Endodermal cell (in vitro differentiated cells): ENCODE results near the gene CCDC88C. TPM values are rescaled to one million over a fixed set of nuclear protein-coding genes. Genes with fewer than 3 reads are reported as not detected.

Experiments
- DNase-seq: peaks from one replicate; pipeline ENCODE4 v3.0.0-alpha.2; 2017
- H3K27ac ChIP-seq: 2 replicates; pipeline ENCODE4 v1.5.1; 2013; ENCODE audit warnings: mild to moderate bottlenecking, low read depth, low read length, moderate library complexity
- H3K27me3 ChIP-seq: 2 replicates; pipeline ENCODE4 v1.6.1; 2013; ENCODE audit warnings: mild to moderate bottlenecking, low read length, moderate library complexity; ENCODE audit not compliant: insufficient read depth, control insufficient read depth, poor library complexity, severe bottlenecking
- H3K36me3 ChIP-seq: 2 replicates; pipeline ENCODE4 v1.7.0; 2013; ENCODE audit warnings: mild to moderate bottlenecking, low read length, moderate library complexity; ENCODE audit not compliant: control insufficient read depth, insufficient read depth
- H3K4me1 ChIP-seq: one replicate; pipeline ENCODE4 v1.7.0; 2013; ENCODE audit warnings: low read length; ENCODE audit not compliant: control insufficient read depth, insufficient read depth
- H3K4me3 ChIP-seq: 2 replicates; pipeline ENCODE4 v1.5.1; 2013; ENCODE audit warnings: mild to moderate bottlenecking, low read length, moderate library complexity
- H3K9ac ChIP-seq: 2 replicates; pipeline ENCODE4 v1.6.1; 2013; ENCODE audit warnings: mild to moderate bottlenecking, low read length, moderate library complexity; ENCODE audit not compliant: poor library complexity, severe bottlenecking; ENCODE audit errors: extremely low read depth
- H3K9me3 ChIP-seq: 2 replicates; pipeline ENCODE4 v1.6.1; 2013; ENCODE audit warnings: mild to moderate bottlenecking, low read length, moderate library complexity; ENCODE audit not compliant: control insufficient read depth
- H3K27ac Mint-ChIP-seq: 2 replicates; pipeline ENCODE4 v1.8.0; 2020; ENCODE audit warnings: mixed read lengths
- H3K27me3 Mint-ChIP-seq: 2 replicates; pipeline ENCODE4 v1.8.0; 2021; ENCODE audit warnings: mild to moderate bottlenecking, mixed read lengths; ENCODE audit not compliant: insufficient read depth
- H3K36me3 Mint-ChIP-seq: 2 replicates; pipeline ENCODE4 v1.8.0; 2020; ENCODE audit warnings: low read depth, mixed read lengths
- H3K4me1 Mint-ChIP-seq: 2 replicates; pipeline ENCODE4 v1.8.0; 2020; ENCODE audit warnings: mixed read lengths
- H3K4me3 Mint-ChIP-seq: 2 replicates; pipeline ENCODE4 v1.8.0; 2020; ENCODE audit warnings: mild to moderate bottlenecking, moderate library complexity, mixed read lengths
- H3K9me3 Mint-ChIP-seq: 2 replicates; pipeline ENCODE4 v1.8.0; 2020; ENCODE audit warnings: mild to moderate bottlenecking, mixed read lengths
- CTCF ChIP-seq: fragments of 200-600 bp; sonication (generic); conservative IDR thresholded peaks from 2 replicates; pipeline ENCODE4 v1.5.0; 2021; ENCODE audit warnings: antibody characterized with exemption, mild to moderate bottlenecking
- WGBS, 2 experiments: methylation state at CpG; one replicate each; pipeline versions ENCODE4 v1.1.5 to v1.1.7; 2013; ENCODE audit warnings: missing lambda C conversion rate in 2 of 2, mixed read lengths in 1 of 2; ENCODE audit not compliant: insufficient coverage in 1 of 2, insufficient read length in 1 of 2; 5-methylcytosine and 5-hydroxymethylcytosine counted together
- total RNA-seq, 2 donors: library from RNA; stranded (reverse); fragmentation: NEBNext Ultra II Directional in 1 of 2; extraction: Animal tissue kit (Norgen Biotek cat#: 25700) in 1 of 2; gene quantifications; 2 replicates in 1 of 2; 3 replicates in 1 of 2; pipeline ENCODE4 v1.2.1, GENCODE V29; 2021

CCDC88C gene
- total RNA-seq, 2 donors from 2014 or later = 50.0 to 50.5 TPM

- H3K27ac Mint-ChIP-seq = no peak overlapping the region
- peaks cover 23% of the 10 kb centered on the region for H3K4me1 Mint-ChIP-seq
- Histone ChIP-seq H3K4me3 (no peak overlapping the region), H3K9me3 (no peaks in the 10 kb centered on the region), H3K27me3 (no peaks in the 10 kb centered on the region), H3K36me3 (peaks cover 43% of the 10 kb centered on the region), H3K9ac (no peak overlapping the region), H3K4me1 (peaks cover 10% of the 10 kb centered on the region), H3K27ac (no peak overlapping the region)
- H3K4me3 Mint-ChIP-seq = no peak overlapping the region
- H3K36me3 Mint-ChIP-seq = peaks cover 73% of the 10 kb centered on the region
- no peak for TF ChIP-seq CTCF
- DNase-seq = no peak
- no peaks in the 10 kb centered on the region for H3K27me3 Mint-ChIP-seq
- no peaks in the 10 kb centered on the region for H3K9me3 Mint-ChIP-seq
- 96 to 100% methylated on average over 3 of the region's 3 CpGs for WGBS, 2 experiments
These were observed 115.2 kb downstream of the CCDC88C start for GRCh38 chr14:91302391-91302790.

GRCh38 chr14:91300957-91301356, 116.7 kb downstream of the CCDC88C start:
- Mint-ChIP-seq H3K27ac (peak overlapping the region; percentile 80), H3K4me3 (no peak overlapping the region), H3K4me1 (peaks cover 15% of the 10 kb centered on the region)

GRCh38 chr14:91300283-91300895, 117.2 kb downstream of the CCDC88C start:
- H3K36me3 ChIP-seq = peaks cover 49% of the 10 kb centered on the region
- peak overlapping the region; percentile 35 for H3K4me3 ChIP-seq
- H3K27ac ChIP-seq = no peak overlapping the region
- Mint-ChIP-seq H3K4me3 (no peak overlapping the region), H3K27ac (peak overlapping the region; percentile 80), H3K27me3 (no peaks in the 10 kb centered on the region), H3K4me1 (peaks cover 11% of the 10 kb centered on the region), H3K9me3 (no peaks in the 10 kb centered on the region), H3K36me3 (peaks cover 72% of the 10 kb centered on the region)
- no peak for TF ChIP-seq CTCF
- DNase-seq = no peak
- peaks cover 10% of the 10 kb centered on the region for H3K4me1 ChIP-seq
- no peaks in the 10 kb centered on the region for H3K27me3 ChIP-seq
- H3K9me3 ChIP-seq = no peaks in the 10 kb centered on the region
- 90 to 91% methylated on average over 9 to 10 of the region's 10 CpGs for WGBS, 2 experiments
- H3K9ac ChIP-seq = no peak overlapping the region

More at GRCh38 chr14:91300957-91301356, 116.7 kb downstream of the CCDC88C start:
- TF ChIP-seq CTCF = no peak
- H3K27me3 Mint-ChIP-seq = no peaks in the 10 kb centered on the region
- peaks cover 72% of the 10 kb centered on the region for H3K36me3 Mint-ChIP-seq
- no peaks in the 10 kb centered on the region for H3K9me3 Mint-ChIP-seq
- Histone ChIP-seq H3K4me3 (peak overlapping the region; percentile 35), H3K9me3 (no peaks in the 10 kb centered on the region), H3K36me3 (peaks cover 54% of the 10 kb centered on the region), H3K27me3 (no peaks in the 10 kb centered on the region), H3K4me1 (peaks cover 10% of the 10 kb centered on the region), H3K9ac (no peak overlapping the region), H3K27ac (no peak overlapping the region)
- no peak for DNase-seq
- WGBS, 2 experiments = 95 to 100% methylated on average over 2 to 4 of the region's 4 CpGs
